Stimulated activated naive B cell treated with anti-CD40 and anti-IgM and Interleukin-4, amounts not matched to agents 10 μg/mL and 1 μg/mL and 100 μg/mL, for 72 hours (primary cell): ENCODE data around the gene TFB2M.
"Not testable (repeated sequence)": the region's sequence is repeated elsewhere in the genome, so short reads cannot be mapped to it uniquely, and the experiment has no call there.

Experiments
- ATAC-seq, 2 donors: fragments of 150-1000 bp; cut with Tn5 transposase; replicated peaks; 2 replicates each; pipeline ENCODE4 v1.10.0; 2021; ENCODE audit warnings: moderate library complexity in 1 of 2
- DNase-seq: peaks from one replicate; pipeline ENCODE4 v3.0.0; 2021
- H3K27ac Mint-ChIP-seq: one replicate; pipeline ENCODE4 v1.8.0; 2022; ENCODE audit warnings: mild to moderate bottlenecking, mixed read lengths
- H3K27me3 Mint-ChIP-seq, 2 donors: one replicate each; pipeline ENCODE4 v1.8.0; 2022; ENCODE audit warnings: mixed read lengths in 2 of 2
- H3K36me3 Mint-ChIP-seq, 2 donors: one replicate each; pipeline ENCODE4 v1.8.0; 2022; ENCODE audit warnings: mixed read lengths in 2 of 2, mild to moderate bottlenecking in 1 of 2
- H3K4me1 Mint-ChIP-seq, 2 donors: one replicate each; pipeline ENCODE4 v1.8.0; 2022; ENCODE audit warnings: mixed read lengths in 2 of 2, mild to moderate bottlenecking in 1 of 2
- H3K4me3 Mint-ChIP-seq, 2 donors: one replicate each; pipeline ENCODE4 v1.8.0; 2022; ENCODE audit warnings: mild to moderate bottlenecking in 2 of 2, mixed read lengths in 2 of 2, moderate library complexity in 1 of 2
- H3K9me3 Mint-ChIP-seq, 2 donors: one replicate each; pipeline ENCODE4 v1.8.0; 2022; ENCODE audit warnings: mixed read lengths in 2 of 2, mild to moderate bottlenecking in 1 of 2

TFB2M gene, protein sequence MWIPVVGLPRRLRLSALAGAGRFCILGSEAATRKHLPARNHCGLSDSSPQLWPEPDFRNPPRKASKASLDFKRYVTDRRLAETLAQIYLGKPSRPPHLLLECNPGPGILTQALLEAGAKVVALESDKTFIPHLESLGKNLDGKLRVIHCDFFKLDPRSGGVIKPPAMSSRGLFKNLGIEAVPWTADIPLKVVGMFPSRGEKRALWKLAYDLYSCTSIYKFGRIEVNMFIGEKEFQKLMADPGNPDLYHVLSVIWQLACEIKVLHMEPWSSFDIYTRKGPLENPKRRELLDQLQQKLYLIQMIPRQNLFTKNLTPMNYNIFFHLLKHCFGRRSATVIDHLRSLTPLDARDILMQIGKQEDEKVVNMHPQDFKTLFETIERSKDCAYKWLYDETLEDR

DNA sequence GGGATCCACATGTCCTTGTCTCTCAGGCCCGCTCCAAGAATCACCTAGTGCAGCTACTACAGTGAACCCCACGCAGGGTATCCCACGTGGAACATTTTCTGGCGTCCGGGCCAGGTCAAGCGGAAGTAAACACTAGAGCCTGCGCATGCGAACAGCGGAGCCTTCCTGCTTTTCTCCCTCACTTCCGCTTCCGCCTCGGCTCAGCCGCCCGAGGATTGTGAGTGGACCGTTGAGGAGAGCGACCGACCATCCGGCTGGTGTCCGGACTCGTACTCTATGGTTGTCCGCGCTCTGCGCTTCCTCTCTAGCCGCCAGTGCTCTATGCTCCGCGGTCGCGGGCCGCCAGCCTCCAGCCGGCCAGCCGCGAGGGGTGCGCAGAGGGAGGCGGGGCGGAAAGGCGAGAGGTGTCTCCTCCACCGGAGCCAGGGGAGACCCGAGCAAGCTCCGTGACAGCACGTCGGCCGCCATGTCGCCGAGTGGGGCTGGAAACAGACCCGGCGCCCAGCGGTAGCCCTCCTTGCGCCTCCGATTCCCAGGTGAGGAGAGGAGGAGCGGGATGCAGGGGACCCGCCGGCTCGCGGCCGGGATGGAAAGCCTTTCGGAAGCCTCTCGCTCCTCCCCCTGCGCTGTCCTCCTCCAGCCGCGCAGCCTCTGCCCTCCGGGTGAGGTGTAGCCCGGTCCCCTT is at the start of gene TFB2M, which contains the start of gene CNST:
Gene TFB2M, minus strand, starts transcription at position 134 of the 685 bp plus-strand sequence. Its CDS starts 123 bp downstream, at position 11.
Gene CNST, plus strand, starts transcription at position 329 of the 685 bp plus-strand sequence. CDS start 25,107 bp downstream, outside the sequence.
- ATAC-seq: peak; percentile 94 to 95
- Mint-ChIP-seq H3K27me3 (no peaks in the 10 kb centered on the region), H3K27ac (peak within 1 kb of the TSS; percentile 99)

DNA sequence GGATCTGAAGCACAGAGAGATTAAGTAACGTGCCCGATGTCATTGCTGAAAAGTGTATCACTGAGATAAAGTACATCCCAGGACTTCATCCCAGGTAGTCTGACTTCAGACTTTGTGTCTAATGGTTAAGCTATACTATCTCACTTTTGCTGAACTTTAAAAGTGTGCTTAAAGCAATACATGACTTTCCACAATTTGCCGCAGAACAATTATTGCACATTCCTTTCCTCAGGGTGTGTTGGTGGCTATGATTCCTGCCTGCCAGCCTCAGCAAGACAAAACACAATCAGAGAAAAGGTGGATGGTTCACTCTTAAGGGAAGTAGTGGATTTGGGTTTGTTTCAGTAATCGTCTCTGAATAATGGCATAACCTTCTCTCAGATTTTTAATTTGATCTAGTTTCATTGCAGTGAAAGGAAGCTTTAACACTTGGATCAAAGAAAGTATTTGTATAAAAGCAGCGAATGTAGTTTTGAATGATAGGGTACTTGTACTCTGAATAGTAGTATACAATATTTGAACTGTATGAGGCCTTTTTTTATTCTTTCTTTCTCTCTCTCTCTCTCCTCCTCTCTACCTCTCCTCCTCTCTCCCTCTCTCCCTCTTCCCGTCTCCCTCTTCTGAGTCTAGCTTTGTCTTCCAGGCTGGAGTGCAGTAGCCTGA is 47.2 kb upstream of the TFB2M start:
- Mint-ChIP-seq H3K9me3 (peaks cover 0 to 2% of the 10 kb centered on the region in 2 donors), H3K27ac (no peak overlapping the region), H3K27me3 (no peaks in the 10 kb centered on the region), H3K4me3 (no peak overlapping the region), H3K4me1 (peaks cover 24 to 29% of the 10 kb centered on the region in 2 donors), H3K36me3 (peaks cover 10 to 23% of the 10 kb centered on the region in 2 donors)
- no peak for DNase-seq
- no peak for ATAC-seq

More for the DNA sequence above, at the start of gene TFB2M, which contains the start of gene CNST:
- peaks cover 15 to 35% of the 10 kb centered on the region in 2 donors for H3K4me1 Mint-ChIP-seq
- peak within 1 kb of the TSS; percentile 98 to 99 for H3K4me3 Mint-ChIP-seq
- H3K36me3 Mint-ChIP-seq: peaks cover 11 to 21% of the 10 kb centered on the region in 2 donors
- H3K9me3 Mint-ChIP-seq: no peaks in the 10 kb centered on the region
- peak; percentile 100 for DNase-seq

DNA sequence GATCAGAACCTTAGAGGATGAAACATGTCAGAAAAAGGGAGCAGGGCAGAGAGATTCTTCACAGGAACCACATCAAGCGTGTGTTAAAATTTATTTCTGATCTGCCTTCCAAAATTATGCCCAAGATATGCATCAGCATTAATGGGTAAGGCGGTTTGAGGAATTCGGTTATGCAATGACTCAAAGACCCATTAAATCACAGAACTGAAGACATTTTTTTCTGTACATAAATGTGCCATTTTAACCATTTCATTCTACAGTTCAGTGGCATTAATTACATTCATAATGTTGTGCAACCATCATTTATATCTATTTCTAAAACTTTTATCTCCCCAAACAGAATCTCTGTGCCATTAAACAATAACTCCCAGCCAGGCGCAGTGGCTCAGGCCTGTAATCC is 43.6 kb upstream of the TFB2M start:
- peaks cover 15 to 24% of the 10 kb centered on the region in 2 donors for H3K36me3 Mint-ChIP-seq
- no peak overlapping the region for H3K27ac Mint-ChIP-seq
- ATAC-seq (no peak), DNase-seq (no peak)
- H3K27me3 Mint-ChIP-seq: no peaks in the 10 kb centered on the region
- no peak overlapping the region for H3K4me3 Mint-ChIP-seq
- H3K9me3 Mint-ChIP-seq: peaks cover 0 to 2% of the 10 kb centered on the region in 2 donors
- peaks cover 24 to 33% of the 10 kb centered on the region in 2 donors for H3K4me1 Mint-ChIP-seq

DNA sequence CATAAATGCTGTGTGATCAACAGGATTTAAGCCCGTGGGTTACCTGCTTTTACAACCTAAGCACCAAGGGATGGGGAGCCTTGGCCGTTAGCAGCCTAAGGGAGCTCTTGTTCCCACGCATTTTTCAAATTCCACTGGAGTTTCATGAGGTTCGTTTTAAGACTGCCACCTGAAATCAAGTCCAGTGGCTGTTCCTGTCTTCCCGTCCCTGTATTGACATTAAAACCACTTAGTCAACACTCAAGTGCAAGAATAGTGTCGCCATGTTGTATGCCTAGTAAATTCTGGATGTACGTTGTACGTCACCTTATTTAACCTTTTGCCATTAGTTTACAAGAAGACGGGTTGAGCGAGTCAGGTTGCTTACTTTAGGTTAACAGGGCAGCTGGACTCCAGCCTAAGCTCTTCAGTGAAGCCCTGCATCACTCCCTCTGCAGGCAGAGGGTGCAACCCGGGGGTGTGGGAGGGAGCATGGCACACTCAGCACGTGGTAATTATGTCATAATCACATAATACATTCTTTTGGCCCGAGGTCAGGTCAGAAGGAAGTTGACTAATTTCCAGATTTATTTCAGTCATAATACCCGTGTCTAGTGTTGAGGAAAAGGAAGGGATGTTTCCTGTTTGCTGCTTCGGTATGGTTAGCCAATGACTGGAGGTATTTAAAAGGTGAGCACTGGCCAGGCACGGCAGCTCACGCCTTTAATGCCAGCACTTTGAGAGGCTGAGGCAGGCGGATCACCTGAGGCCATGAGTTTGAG is 42.7 kb upstream of the TFB2M start:
- peak; percentile 78 to 91 for ATAC-seq
- H3K9me3 Mint-ChIP-seq: peaks cover 0 to 2% of the 10 kb centered on the region in 2 donors
- peaks cover 13 to 20% of the 10 kb centered on the region in 2 donors for H3K36me3 Mint-ChIP-seq
- H3K4me3 Mint-ChIP-seq: no peak overlapping the region
- peak; percentile 17 for DNase-seq
- peaks cover 24 to 36% of the 10 kb centered on the region in 2 donors for H3K4me1 Mint-ChIP-seq
- no peaks in the 10 kb centered on the region for H3K27me3 Mint-ChIP-seq
- peak overlapping the region; percentile 62 for H3K27ac Mint-ChIP-seq

DNA sequence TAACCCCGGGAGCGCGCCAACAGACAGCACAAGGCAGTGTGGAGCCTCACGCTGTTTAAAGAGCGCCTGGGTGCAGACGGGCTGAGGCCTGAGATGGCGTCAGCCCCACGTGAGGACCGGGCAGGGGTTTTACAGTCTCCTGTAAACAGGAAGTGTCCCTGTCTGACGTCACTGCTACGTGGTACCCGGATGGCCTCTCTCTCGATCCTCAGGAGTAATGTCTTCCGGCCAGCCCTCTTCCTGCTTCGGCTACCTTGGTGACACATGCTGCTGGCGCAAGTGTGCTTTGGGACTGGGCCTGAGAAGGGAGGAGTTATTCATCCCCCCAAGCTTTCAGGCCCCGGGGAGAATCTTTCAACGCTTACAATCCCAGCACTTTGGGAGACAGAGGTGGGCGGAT is 41.4 kb upstream of the TFB2M start:
- H3K27me3 Mint-ChIP-seq: no peaks in the 10 kb centered on the region
- H3K4me1 Mint-ChIP-seq: peaks cover 21 to 45% of the 10 kb centered on the region in 2 donors
- H3K36me3 Mint-ChIP-seq: peaks cover 15 to 24% of the 10 kb centered on the region in 2 donors
- no peak for DNase-seq
- H3K9me3 Mint-ChIP-seq: peaks cover 0 to 2% of the 10 kb centered on the region in 2 donors
- no peak overlapping the region for H3K27ac Mint-ChIP-seq
- no peak overlapping the region for H3K4me3 Mint-ChIP-seq
- ATAC-seq: no peak

DNA sequence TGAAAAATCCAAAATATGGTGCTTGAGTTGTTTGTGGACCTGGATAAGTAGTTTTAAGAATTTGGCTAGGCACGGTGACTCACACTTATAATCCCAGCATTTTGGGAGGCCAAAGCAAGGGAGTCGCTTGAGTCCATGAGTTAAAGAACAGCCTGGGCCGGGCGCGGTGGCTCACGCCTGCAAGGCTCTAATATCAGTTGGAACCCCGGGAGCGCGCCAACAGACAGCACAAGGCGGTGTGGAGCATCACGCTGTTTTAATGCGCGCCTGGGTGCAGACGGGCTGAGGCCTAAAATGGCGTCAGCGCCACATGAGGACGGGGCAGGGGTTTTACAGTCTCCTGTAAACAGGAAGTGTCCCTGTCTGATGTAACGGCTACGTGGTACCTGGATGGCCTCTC is 39.2 kb upstream of the TFB2M start:
- H3K9me3 Mint-ChIP-seq, H3K27me3 Mint-ChIP-seq, ATAC-seq, H3K27ac Mint-ChIP-seq, H3K4me3 Mint-ChIP-seq, DNase-seq: not testable (repeated sequence)
- H3K36me3 Mint-ChIP-seq: peaks cover 17 to 40% of the 10 kb centered on the region in 2 donors
- peaks cover 27 to 54% of the 10 kb centered on the region in 2 donors for H3K4me1 Mint-ChIP-seq

DNA sequence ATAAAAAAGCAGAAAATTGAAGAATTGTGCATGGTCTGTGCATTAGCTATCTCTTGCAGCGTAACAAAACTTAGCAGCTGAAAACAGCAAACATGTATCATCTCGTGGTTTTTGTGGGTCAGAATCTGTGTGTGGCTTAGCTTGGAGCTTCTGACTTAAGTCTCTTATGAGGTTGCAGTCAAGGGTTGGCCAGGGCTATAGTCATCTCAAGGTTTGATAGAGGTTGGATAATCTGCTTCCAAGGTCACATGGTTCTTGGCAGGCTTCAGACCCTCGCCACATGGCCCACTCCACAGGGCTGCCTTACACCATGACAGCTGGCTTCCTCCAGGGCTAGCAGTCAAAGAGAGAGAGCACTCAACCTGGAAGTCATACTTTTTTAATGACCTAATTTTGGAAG is 36.1 kb upstream of the TFB2M start:
- Mint-ChIP-seq H3K36me3 (peaks cover 17 to 39% of the 10 kb centered on the region in 2 donors), H3K27ac (peak overlapping the region; percentile 75), H3K4me3 (no peak overlapping the region), H3K27me3 (no peaks in the 10 kb centered on the region), H3K9me3 (no peaks in the 10 kb centered on the region), H3K4me1 (peaks cover 28 to 45% of the 10 kb centered on the region in 2 donors)
- ATAC-seq (peak; percentile 41 to 62), DNase-seq (no peak)

DNA sequence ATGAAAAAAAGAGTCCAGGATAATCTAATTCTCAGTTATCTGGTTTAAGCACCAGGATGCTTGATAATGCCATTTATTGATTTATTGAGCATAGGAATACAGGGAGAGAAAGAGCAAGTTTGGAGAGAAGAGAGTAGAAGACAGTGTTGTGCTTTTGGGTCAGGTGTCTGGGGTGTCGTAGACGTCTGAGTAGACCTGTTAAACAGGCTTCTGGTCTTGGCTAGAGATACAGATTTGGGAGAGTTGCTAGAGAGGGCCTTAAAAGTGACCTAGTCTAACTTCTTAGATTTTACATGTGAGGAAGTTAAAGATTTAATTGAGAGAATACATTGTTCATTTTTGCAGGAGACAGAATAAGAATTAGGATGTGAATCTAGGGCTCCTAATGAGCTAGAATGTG is 34.5 kb upstream of the TFB2M start:
- H3K27me3 Mint-ChIP-seq: no peaks in the 10 kb centered on the region
- H3K4me3 Mint-ChIP-seq: no peak overlapping the region
- no peak for ATAC-seq
- H3K27ac Mint-ChIP-seq: no peak overlapping the region
- peaks cover 20 to 46% of the 10 kb centered on the region in 2 donors for H3K36me3 Mint-ChIP-seq
- H3K4me1 Mint-ChIP-seq: peaks cover 28 to 53% of the 10 kb centered on the region in 2 donors
- H3K9me3 Mint-ChIP-seq: no peaks in the 10 kb centered on the region
- no peak for DNase-seq

DNA sequence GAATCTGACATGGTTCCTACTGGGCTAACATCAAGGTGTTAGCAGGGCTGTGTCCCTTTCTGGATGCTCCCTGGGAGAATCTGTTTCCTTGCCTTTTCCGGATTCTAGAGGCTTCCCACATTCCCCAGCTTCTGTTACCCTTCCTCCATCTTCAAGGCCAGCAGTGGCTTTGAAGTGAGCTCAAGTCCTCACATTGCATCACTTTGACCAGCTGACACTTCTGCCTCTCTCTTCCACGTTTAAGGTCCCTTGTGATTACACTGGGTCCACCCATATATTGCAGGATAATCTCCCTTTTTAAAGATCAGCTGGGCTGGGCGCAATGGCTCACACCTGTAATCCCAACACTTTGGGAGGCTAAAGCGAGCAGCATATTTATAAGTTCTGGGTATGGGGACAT is 33.3 kb upstream of the TFB2M start:
- DNase-seq: no peak
- Mint-ChIP-seq H3K27me3 (no peaks in the 10 kb centered on the region), H3K36me3 (peaks cover 24 to 50% of the 10 kb centered on the region in 2 donors)

DNA sequence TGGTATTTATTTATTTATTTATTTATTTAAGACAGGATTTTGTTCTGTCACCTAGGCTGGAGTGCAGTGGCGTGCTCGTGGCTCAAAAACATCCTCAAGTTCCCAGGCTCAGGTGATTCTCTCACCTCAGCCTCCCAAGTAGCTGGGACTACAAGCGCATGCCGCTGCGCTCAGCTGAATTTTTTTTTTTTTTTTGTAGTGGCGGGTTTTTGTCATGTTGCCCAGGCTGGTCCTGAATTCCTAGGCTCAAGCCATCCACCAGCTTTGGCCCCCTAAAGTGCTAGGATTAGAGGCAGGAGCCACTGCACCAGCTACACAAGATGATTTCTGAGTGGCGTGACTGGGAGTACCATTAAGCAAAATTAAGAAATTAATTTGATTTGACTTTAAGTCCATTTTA is 31.9 kb upstream of the TFB2M start:
- ATAC-seq (no peak), DNase-seq (no peak)
- Mint-ChIP-seq H3K36me3 (peaks cover 22 to 52% of the 10 kb centered on the region in 2 donors), H3K4me3 (no peak overlapping the region), H3K27ac (no peak overlapping the region), H3K27me3 (no peaks in the 10 kb centered on the region), H3K4me1 (peaks cover 29 to 50% of the 10 kb centered on the region in 2 donors), H3K9me3 (no peaks in the 10 kb centered on the region)

More for the DNA sequence above, 33.3 kb upstream of the TFB2M start:
- H3K4me3 Mint-ChIP-seq: no peak overlapping the region
- no peak for ATAC-seq
- no peaks in the 10 kb centered on the region for H3K9me3 Mint-ChIP-seq
- H3K4me1 Mint-ChIP-seq: peaks cover 31 to 59% of the 10 kb centered on the region in 2 donors
- H3K27ac Mint-ChIP-seq: peak overlapping the region; percentile 63

DNA sequence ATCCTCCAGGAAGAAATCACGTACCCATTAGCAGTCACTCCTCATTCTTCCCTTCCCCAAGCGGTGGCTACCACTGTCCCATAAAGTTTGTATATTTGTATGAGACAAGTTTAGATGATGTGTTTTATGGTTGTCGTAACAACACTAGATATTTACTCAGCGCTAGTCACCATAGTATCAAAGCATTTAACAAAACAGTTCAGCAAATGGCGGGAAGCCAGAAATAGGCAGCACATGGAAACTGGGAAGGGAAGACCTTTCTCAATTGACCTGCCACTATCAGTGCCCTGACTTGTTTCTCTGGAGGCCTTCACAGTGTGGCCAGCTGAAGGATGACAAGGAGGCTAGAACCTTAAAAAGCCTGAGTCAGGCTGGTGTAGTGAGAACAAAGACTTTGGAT is 31.3 kb upstream of the TFB2M start:
- H3K4me3 Mint-ChIP-seq: no peak overlapping the region
- H3K36me3 Mint-ChIP-seq: peaks cover 22 to 51% of the 10 kb centered on the region in 2 donors
- H3K27ac Mint-ChIP-seq: no peak overlapping the region
- peaks cover 26 to 47% of the 10 kb centered on the region in 2 donors for H3K4me1 Mint-ChIP-seq
- no peaks in the 10 kb centered on the region for H3K9me3 Mint-ChIP-seq
- DNase-seq (no peak), ATAC-seq (no peak)
- no peaks in the 10 kb centered on the region for H3K27me3 Mint-ChIP-seq

DNA sequence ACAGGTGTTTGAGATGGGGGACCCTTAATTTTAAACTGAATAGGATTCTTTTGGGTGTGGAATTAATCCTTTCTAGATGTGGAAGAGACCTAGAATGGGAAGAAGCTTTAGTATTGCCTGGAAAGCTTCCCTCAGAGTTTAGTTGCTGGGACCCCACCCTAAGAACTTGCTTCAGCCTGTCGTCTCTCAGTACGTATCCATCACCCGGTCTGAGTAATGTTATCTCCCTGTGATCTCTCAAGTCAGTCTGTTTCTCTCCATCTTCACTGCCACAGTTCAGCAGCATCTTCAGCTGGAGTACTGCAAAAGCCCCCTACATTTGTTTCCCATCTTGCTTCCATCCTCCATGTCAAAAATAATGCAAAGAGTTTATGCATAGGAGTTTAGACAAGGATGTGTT is 29.1 kb upstream of the TFB2M start:
- Mint-ChIP-seq H3K27me3 (no peaks in the 10 kb centered on the region), H3K4me1 (peaks cover 22 to 41% of the 10 kb centered on the region in 2 donors), H3K27ac (no peak overlapping the region), H3K4me3 (no peak overlapping the region), H3K36me3 (peaks cover 27 to 53% of the 10 kb centered on the region in 2 donors), H3K9me3 (no peaks in the 10 kb centered on the region)
- DNase-seq (no peak), ATAC-seq (no peak)

DNA sequence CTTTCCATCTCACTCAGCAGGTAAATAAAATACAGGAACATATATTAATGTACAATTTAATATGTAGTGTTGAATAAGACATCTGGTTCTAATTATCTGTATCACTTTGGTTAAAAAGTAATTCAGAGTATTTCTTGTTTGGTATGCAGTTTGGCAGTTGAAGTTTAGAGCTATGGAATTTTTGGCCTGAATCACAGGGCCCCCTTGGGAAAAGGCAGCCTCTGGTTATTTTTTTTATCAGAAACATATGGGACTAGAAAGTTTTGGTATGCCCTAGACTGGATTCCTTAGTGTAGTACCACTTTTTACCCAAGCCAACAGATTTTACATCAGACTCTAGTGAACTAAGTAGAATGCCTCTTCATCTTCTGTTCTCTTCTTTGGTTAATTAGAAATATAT is 26.6 kb upstream of the TFB2M start:
- Mint-ChIP-seq H3K9me3 (peaks cover 0 to 2% of the 10 kb centered on the region in 2 donors), H3K36me3 (peaks cover 26 to 50% of the 10 kb centered on the region in 2 donors), H3K4me1 (peaks cover 14 to 34% of the 10 kb centered on the region in 2 donors), H3K27me3 (no peaks in the 10 kb centered on the region), H3K27ac (no peak overlapping the region), H3K4me3 (no peak overlapping the region)
- DNase-seq (no peak), ATAC-seq (no peak)
